Keratinocyte (primary cell): ENCODE data around the gene ACBD3.
"Not testable (repeated sequence)": the region's sequence is repeated elsewhere in the genome, so short reads cannot be mapped to it uniquely, and the experiment has no call there.

Experiments
- CTCF ChIP-seq, 3 experiments: IDR thresholded peaks in 1 of 3; conservative IDR thresholded peaks in 1 of 3; optimal IDR thresholded peaks in 1 of 3; 2 replicates in 2 of 3; 3 replicates in 1 of 3; pipeline versions ENCODE3 to v1.5.1; 2011; ENCODE audit warnings: low read length in 3 of 3, mild to moderate bottlenecking in 3 of 3, moderate library complexity in 2 of 3, control low read depth in 1 of 3, inconsistent platforms in 1 of 3; ENCODE audit not compliant: insufficient read depth in 2 of 3; ENCODE audit errors: extremely low read depth in 1 of 3
- EZH2 ChIP-seq: IDR thresholded peaks from one replicate; pipeline ENCODE4 v1.6.1; 2012; ENCODE audit warnings: inconsistent platforms, mild to moderate bottlenecking, low read length, moderate library complexity

- not testable (repeated sequence) for TF ChIP-seq CTCF (optimal IDR thresholded peaks at IDR 0.05 in 1 of 3, IDR thresholded peaks at IDR 0.05 in 1 of 3, conservative IDR thresholded peaks at IDR 0.05 in 1 of 3; ENCODE audit: extremely low read depth in 1 of 3, insufficient read depth in 2 of 3, low read length in 3 of 3); EZH2
These were observed 16.1 kb upstream of the ACBD3 start for GRCh38 chr1:226202666-226203065.
